Activated CD4-positive, CD25-positive, alpha-beta regulatory T cell treated with anti-CD3 and anti-CD28 coated beads, Interleukin-2, amount 50 U/mL, for 72 hours (primary cell): ENCODE results near the gene GALR3.
A peak's percentile ranks its signal among the peaks of the same experiment; 100 is the strongest.

Experiments
- DNase-seq: peaks from one replicate; pipeline ENCODE4 v3.0.0; 2021

The GALR3 gene

DNA sequence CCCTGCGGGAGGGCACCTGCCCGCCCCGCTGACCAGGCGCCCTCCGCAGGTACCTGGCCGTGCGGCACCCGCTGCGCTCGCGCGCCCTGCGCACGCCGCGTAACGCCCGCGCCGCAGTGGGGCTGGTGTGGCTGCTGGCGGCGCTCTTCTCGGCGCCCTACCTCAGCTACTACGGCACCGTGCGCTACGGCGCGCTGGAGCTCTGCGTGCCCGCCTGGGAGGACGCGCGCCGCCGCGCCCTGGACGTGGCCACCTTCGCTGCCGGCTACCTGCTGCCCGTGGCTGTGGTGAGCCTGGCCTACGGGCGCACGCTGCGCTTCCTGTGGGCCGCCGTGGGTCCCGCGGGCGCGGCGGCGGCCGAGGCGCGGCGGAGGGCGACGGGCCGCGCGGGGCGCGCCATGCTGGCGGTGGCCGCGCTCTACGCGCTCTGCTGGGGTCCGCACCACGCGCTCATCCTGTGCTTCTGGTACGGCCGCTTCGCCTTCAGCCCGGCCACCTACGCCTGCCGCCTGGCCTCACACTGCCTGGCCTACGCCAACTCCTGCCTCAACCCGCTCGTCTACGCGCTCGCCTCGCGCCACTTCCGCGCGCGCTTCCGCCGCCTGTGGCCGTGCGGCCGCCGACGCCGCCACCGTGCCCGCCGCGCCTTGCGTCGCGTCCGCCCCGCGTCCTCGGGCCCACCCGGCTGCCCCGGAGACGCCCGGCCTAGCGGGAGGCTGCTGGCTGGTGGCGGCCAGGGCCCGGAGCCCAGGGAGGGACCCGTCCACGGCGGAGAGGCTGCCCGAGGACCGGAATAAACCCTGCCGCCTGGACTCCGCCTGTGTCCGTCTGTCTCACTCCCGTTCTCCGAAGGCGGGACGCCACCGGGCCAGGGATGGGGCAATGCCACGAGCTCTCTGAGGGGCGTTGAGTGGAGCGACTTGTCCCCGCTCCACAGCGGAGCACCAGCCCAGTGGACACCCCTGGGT is 1.8 kb downstream of the GALR3 start:
- DNase-seq: no peak

DNA sequence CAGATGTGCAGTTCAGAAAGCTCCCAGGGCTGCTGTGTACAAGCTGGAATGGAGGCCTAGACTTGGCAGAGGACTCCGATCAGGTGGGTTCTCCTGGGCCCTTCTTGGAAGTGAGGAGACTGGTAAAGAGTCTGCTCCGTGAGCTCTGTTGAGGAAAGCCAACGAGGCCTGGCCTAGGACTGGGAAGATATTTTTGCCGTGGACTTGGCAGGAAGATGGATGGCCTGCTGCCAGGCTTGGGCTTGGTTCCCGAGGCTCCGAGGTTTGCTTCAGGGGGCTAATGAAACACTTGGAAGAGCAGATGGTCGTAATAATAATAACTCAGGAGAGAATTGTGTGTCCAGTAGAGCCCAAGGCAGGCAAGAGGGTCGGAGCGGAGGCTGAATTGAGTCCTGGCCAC is 3.9 kb downstream of the GALR3 start:
- no peak for DNase-seq

- no peak for DNase-seq
These were observed 7.1 kb downstream of the GALR3 start for GRCh38 chr22:37830093-37830842.

DNA sequence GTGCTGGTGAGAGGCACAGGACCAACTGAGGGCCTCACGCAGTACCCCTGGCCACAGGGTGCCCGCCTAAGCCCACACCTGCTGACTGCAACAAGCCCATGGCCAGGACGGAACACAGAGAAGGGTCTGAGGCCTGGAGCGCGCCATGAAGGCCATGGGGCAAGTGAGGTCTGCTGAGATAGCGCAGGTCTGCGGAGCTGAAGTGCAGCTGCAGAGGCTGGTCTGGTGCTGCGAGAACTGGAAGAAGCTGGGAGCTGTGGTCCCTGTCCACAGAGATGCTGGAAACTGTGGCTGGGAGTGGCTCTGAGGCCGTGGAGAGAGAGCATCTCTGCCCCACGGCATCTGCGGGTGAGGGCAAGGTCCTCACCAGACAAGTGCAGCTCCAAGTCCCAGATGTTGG is 8.3 kb downstream of the GALR3 start:
- DNase-seq: no peak

- DNase-seq: no peak
These were observed 9.1 kb downstream of the GALR3 start for GRCh38 chr22:37832022-37832857.

DNA sequence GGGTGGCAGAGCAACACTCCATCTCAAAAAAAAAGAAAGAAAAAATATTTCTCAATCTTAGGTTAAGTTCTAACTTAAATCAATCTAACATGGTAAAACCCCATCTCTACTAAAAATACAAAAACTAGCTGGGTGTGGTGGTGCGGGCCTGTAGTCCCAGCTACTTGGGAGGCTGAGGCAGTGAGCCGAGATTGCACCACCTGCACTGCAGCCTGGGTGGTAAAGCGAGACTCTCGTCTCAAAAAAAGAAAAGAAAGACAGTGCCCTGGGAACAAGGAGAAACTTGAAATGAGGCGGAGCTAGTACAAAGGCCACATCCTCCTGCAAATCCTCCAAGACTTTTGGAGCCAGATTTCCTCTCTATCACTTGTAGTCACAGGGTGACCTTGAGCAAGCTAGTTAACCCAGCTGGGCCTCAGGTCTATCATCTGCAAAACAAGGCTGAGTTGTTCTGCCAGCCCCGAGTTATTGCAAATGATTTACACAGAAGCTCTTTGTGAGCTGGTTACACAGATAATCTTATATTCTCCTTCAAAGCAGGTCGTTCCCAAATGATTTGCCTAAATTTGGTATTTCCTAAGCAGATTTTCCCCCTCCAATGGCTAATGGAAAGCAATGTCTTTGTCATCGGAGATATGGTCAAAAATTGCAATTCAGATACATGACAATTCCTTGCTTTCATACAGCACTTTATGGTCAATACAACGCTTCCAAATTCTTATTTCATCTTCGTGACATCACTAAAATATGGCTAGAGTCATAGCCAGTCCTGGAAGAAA is 19.0 kb downstream of the GALR3 start:
- no peak for DNase-seq

DNA sequence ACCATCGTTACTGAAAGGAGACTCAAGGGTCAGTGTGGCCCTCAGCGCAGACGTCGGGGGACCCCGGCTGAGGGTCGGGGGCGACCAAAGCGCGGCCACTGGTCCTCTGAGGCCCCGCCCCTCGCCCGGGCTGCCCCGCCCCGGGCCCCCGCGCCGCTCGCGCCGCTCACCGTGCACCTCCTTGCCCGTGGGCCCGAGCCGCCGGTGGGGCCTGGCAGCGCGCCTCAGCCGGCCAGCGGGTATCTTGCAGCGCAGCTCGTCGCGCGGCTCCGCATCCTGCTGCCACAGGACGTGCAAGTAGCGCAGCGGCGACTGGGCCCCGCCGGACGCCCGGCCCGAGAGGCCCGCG is 20.5 kb downstream of the GALR3 start:
- no peak for DNase-seq

- no peak for DNase-seq
These were observed 21.7 kb downstream of the GALR3 start for GRCh38 chr22:37844904-37845329.

- no peak for DNase-seq
These were observed 23.3 kb downstream of the GALR3 start for GRCh38 chr22:37846433-37846832.

DNA sequence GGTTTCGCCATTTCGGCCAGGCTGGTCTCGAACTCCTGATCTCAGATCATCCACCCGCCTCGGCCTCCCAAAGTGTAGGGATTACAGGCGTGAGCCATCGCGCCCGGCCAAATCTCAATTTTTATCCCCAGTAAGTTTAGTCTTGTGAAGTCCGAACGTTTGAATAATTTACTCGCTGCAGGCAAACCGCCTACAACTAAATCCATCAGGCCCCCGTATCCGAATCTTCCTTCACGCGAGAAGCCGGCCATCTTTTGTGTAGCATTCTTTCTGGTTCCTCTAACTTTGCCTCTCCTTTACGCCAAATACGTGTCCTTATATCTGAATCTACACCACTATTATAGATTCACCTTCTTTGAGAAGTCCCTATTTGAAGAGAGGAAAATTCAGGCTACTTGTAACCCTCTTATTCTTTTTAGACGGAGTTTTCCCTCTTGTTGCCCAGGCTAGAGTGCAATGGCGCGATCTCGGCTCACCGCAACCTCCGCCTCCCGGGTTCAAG is 25.5 kb downstream of the GALR3 start:
- no peak for DNase-seq

DNA sequence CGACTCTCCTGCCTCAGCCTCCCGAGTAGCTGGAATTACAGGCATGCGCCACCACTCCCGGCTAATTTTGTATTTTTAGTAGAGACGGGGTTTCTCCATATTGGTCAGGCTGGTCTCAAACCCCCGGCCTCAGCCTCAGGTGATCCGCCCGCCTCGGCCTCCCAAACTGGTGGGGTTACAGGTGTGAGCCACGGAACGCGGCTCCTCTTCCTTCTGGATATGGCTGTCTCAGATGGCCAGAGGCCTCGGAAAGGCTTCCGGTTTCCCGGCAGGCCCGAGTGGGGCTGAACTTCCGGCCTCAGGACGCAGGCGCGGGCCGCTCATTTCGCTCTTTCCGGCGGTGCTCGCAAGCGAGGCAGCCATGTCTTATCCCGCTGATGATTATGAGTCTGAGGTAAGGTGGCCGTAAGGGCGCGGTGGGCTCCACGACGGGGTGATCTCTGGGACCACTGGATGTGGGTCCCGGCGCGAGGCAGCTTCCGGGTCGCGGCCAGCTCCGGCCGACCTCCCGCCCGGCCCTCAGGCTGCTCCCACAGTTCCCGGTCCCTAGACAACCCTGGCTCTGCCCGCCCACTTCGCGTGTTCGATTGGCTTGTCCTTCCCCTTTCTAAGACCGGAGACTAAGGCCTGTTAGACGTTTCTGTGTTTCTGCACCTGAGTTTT is 26.0 kb downstream of the GALR3 start, which contains the start of gene EIF3L:
Gene EIF3L, plus strand, starts transcription at position 331 of the 663 bp plus-strand sequence. Its CDS starts 31 bp downstream, at position 362.
- peak; percentile 90 for DNase-seq

DNA sequence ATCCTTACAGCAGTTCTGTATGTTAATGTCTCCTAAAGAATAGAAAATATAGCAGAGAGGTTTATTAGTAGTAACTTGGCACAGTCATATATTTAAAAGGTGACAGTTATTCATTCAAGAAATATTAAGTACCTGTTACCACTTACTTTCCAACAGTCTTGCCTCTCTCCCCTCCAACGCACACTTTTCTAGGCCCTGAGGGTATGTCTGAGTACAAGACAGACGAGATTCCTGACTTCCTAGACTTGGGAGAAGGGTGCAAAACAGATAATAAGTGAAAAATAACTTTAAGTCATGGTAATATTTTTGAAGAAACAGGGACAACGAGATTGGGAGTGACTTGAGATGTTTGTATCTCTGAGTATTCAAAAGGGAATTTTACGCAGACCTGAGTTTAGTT is 27.6 kb downstream of the GALR3 start:
- DNase-seq: no peak

- DNase-seq: no peak
These were observed 29.2 kb downstream of the GALR3 start for GRCh38 chr22:37852418-37852817.

DNA sequence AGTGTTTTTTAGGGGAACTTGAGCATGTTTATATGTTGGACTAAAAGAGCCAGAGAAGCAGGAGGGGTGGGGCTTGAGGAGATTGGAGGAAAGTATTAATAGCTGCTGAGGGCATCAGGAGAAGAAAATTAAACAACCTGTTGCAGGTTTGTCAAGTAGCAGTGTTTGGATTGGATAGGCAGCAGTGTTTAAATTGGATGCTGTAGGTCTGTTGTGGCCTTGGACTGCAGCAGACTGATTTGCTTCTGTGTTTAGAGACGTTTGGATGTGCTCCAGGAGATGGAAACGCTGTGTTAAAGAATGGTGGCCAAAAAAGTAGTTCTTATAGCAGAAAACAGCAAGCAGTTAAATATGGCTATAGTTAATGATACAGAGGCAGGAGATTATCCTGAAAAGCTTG is 31.8 kb downstream of the GALR3 start:
- no peak for DNase-seq

GRCh38 chr22:37855462-37855861 is 32.3 kb downstream of the GALR3 start:
- no peak for DNase-seq

GRCh38 chr22:37860796-37861421 is 37.7 kb downstream of the GALR3 start:
- DNase-seq: no peak

DNA sequence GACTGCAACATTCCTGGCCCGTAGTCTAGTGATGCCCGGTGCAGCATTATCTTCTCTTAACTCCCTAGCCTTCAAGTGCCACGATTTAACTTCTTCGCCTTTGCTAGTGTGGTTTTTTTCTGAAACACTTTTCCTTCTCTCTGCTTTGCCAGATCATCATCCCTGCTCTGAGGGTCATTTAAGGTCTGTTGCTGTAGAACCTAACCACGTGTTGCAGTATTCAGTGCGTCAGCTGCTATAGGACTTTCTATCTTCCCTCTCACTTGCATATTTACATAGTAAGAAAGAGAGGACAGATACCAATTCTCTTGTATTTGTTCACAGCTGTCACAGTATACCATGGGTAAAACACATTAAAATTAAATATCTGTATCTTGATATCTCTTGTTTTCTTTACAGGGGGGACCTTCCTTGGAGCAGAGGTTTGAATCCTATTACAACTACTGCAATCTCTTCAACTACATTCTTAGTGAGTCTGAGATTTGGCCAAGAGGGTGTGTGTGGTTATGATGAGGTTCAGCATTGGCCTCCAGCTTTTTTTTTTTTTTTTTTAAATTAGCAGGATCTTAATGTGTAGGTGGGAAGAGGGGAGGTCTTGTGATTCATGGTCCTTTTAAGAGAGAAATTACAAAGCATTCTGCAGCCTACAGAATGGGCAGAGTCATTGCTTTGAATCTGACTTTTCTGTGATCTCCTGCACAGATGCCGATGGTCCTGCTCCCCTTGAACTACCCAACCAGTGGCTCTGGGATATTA is 39.6 kb downstream of the GALR3 start:
- DNase-seq: no peak

- no peak for DNase-seq
These were observed 42.3 kb downstream of the GALR3 start for GRCh38 chr22:37865510-37865909.

- DNase-seq: no peak
These were observed 47.1 kb downstream of the GALR3 start for GRCh38 chr22:37870273-37870672.
